ENCODE measurements around the gene CDH18. TPM values are rescaled to one million over a fixed set of nuclear protein-coding genes. Genes with fewer than 3 reads are reported as not detected.
"Not testable (repeated sequence)": the region's sequence is repeated elsewhere in the genome, so short reads cannot be mapped to it uniquely, and the experiment has no call there.

CDH18 gene
- total and polyA plus RNA-seq, 4 donors, result not detected

- Histone ChIP-seq H3K9me3 (ENCODE audit: control insufficient read depth, low read length) (no peaks in the 10 kb centered on the region), H3K27ac (ENCODE audit: low read depth in 1 of 2, low read length in 2 of 2) (no peak overlapping the region), H3K36me3 (ENCODE audit: control insufficient read depth in 1 of 2, insufficient read depth in 2 of 2, low read length in 1 of 2) (no peaks in the 10 kb centered on the region), H3K27me3 (ENCODE audit: control insufficient read depth in 1 of 2, insufficient read depth in 2 of 2, low read length in 1 of 2) (no peaks in the 10 kb centered on the region), H3K4me3 (ENCODE audit: low read length in 2 of 2) (no peak overlapping the region), H3K4me1 (ENCODE audit: control insufficient read depth in 1 of 2, insufficient read depth in 2 of 2, low read length in 2 of 2) (no peaks in the 10 kb centered on the region)
- 72 to 83% methylated on average over 3 of the region's 3 CpGs for WGBS, 2 donors
- DNase-seq (no peak), ATAC-seq (ENCODE audit: low FRiP score) (no peak)
- intact Hi-C loops (cut with DNase I), result no loop called here
Observed at GRCh38 chr5:19859020-19859419, 129.0 kb downstream of the CDH18 start.

GRCh38 chr5:19855931-19856330 lies 132.1 kb downstream of the CDH18 start:
- H3K27me3 ChIP-seq (ENCODE audit: control insufficient read depth in 1 of 2, insufficient read depth in 2 of 2, low read length in 1 of 2), result no peaks in the 10 kb centered on the region
- WGBS, 2 donors, result 42 to 47% methylated on average over 3 of the region's 3 CpGs
- H3K27ac ChIP-seq (ENCODE audit: low read depth in 1 of 2, low read length in 2 of 2), result no peak overlapping the region
- ATAC-seq (ENCODE audit: low FRiP score), result no peak
- no peaks in the 10 kb centered on the region for H3K9me3 ChIP-seq (ENCODE audit: control insufficient read depth, low read length)
- H3K36me3 ChIP-seq (ENCODE audit: control insufficient read depth in 1 of 2, insufficient read depth in 2 of 2, low read length in 1 of 2), result no peaks in the 10 kb centered on the region
- intact Hi-C loops (cut with DNase I), result no loop called here
- no peak overlapping the region for H3K4me3 ChIP-seq (ENCODE audit: low read length in 2 of 2)
- H3K4me1 ChIP-seq (ENCODE audit: control insufficient read depth in 1 of 2, insufficient read depth in 2 of 2, low read length in 2 of 2), result no peaks in the 10 kb centered on the region
- no peak for DNase-seq

GRCh38 chr5:19855453-19855852 lies 132.5 kb downstream of the CDH18 start:
- H3K4me1 ChIP-seq (ENCODE audit: control insufficient read depth in 1 of 2, insufficient read depth in 2 of 2, low read length in 2 of 2), result no peaks in the 10 kb centered on the region
- H3K27me3 ChIP-seq (ENCODE audit: control insufficient read depth in 1 of 2, insufficient read depth in 2 of 2, low read length in 1 of 2), result no peaks in the 10 kb centered on the region
- H3K4me3 ChIP-seq (ENCODE audit: low read length in 2 of 2), result no peak overlapping the region
- intact Hi-C loops (cut with DNase I), result no loop called here
- DNase-seq, result no peak
- no peak overlapping the region for H3K27ac ChIP-seq (ENCODE audit: low read depth in 1 of 2, low read length in 2 of 2)
- no peaks in the 10 kb centered on the region for H3K36me3 ChIP-seq (ENCODE audit: control insufficient read depth in 1 of 2, insufficient read depth in 2 of 2, low read length in 1 of 2)
- no peak for ATAC-seq (ENCODE audit: low FRiP score)
- H3K9me3 ChIP-seq (ENCODE audit: control insufficient read depth, low read length), result no peaks in the 10 kb centered on the region

GRCh38 chr5:19855031-19855430 lies 133.0 kb downstream of the CDH18 start:
- Histone ChIP-seq H3K27me3 (ENCODE audit: control insufficient read depth in 1 of 2, insufficient read depth in 2 of 2, low read length in 1 of 2) (no peaks in the 10 kb centered on the region), H3K4me1 (ENCODE audit: control insufficient read depth in 1 of 2, insufficient read depth in 2 of 2, low read length in 2 of 2) (no peaks in the 10 kb centered on the region), H3K4me3 (ENCODE audit: low read length in 2 of 2) (no peak overlapping the region), H3K27ac (ENCODE audit: low read depth in 1 of 2, low read length in 2 of 2) (no peak overlapping the region), H3K9me3 (ENCODE audit: control insufficient read depth, low read length) (no peaks in the 10 kb centered on the region), H3K36me3 (ENCODE audit: control insufficient read depth in 1 of 2, insufficient read depth in 2 of 2, low read length in 1 of 2) (no peaks in the 10 kb centered on the region)
- 87 to 90% methylated on average over 4 of the region's 4 CpGs for whole genome bisulfite sequencing, 2 donors
- intact Hi-C loops (cut with DNase I), result no loop called here
- ATAC-seq (ENCODE audit: low FRiP score), result no peak
- DNase-seq, result no peak

GRCh38 chr5:19853616-19854240 lies 134.3 kb downstream of the CDH18 start:
- Histone ChIP-seq H3K9me3 (ENCODE audit: control insufficient read depth, low read length) (no peaks in the 10 kb centered on the region), H3K27ac (ENCODE audit: low read depth in 1 of 2, low read length in 2 of 2) (no peak overlapping the region), H3K27me3 (ENCODE audit: control insufficient read depth in 1 of 2, insufficient read depth in 2 of 2, low read length in 1 of 2) (no peaks in the 10 kb centered on the region), H3K4me3 (ENCODE audit: low read length in 2 of 2) (no peak overlapping the region), H3K36me3 (ENCODE audit: control insufficient read depth in 1 of 2, insufficient read depth in 2 of 2, low read length in 1 of 2) (no peaks in the 10 kb centered on the region), H3K4me1 (ENCODE audit: control insufficient read depth in 1 of 2, insufficient read depth in 2 of 2, low read length in 2 of 2) (no peaks in the 10 kb centered on the region)
- intact Hi-C loops (cut with DNase I), result no loop called here
- no peak for ATAC-seq (ENCODE audit: low FRiP score)
- DNase-seq, result no peak
- 8 to 11% methylated on average over 4 of the region's 4 CpGs for WGBS, 2 donors

- no peak overlapping the region for H3K27ac ChIP-seq (ENCODE audit: low read depth in 1 of 2, low read length in 2 of 2)
- H3K27me3 ChIP-seq (ENCODE audit: control insufficient read depth in 1 of 2, insufficient read depth in 2 of 2, low read length in 1 of 2), result no peaks in the 10 kb centered on the region
- 24 to 48% methylated on average over 6 of the region's 6 CpGs for WGBS, 2 donors
- DNase-seq, result no peak
- no peaks in the 10 kb centered on the region for H3K9me3 ChIP-seq (ENCODE audit: control insufficient read depth, low read length)
- no peaks in the 10 kb centered on the region for H3K4me1 ChIP-seq (ENCODE audit: control insufficient read depth in 1 of 2, insufficient read depth in 2 of 2, low read length in 2 of 2)
- H3K36me3 ChIP-seq (ENCODE audit: control insufficient read depth in 1 of 2, insufficient read depth in 2 of 2, low read length in 1 of 2), result no peaks in the 10 kb centered on the region
- intact Hi-C loops (cut with DNase I), result no loop called here
- H3K4me3 ChIP-seq (ENCODE audit: low read length in 2 of 2), result no peak overlapping the region
- ATAC-seq (ENCODE audit: low FRiP score), result no peak
Observed at GRCh38 chr5:19837536-19838174, 150.3 kb downstream of the CDH18 start.

- Histone ChIP-seq H3K36me3 (ENCODE audit: control insufficient read depth in 1 of 2, insufficient read depth in 2 of 2, low read length in 1 of 2) (no peaks in the 10 kb centered on the region), H3K27me3 (ENCODE audit: control insufficient read depth in 1 of 2, insufficient read depth in 2 of 2, low read length in 1 of 2) (no peaks in the 10 kb centered on the region), H3K9me3 (ENCODE audit: control insufficient read depth, low read length) (no peaks in the 10 kb centered on the region), H3K4me1 (ENCODE audit: control insufficient read depth in 1 of 2, insufficient read depth in 2 of 2, low read length in 2 of 2) (no peaks in the 10 kb centered on the region), H3K27ac (ENCODE audit: low read depth in 1 of 2, low read length in 2 of 2) (no peak overlapping the region), H3K4me3 (ENCODE audit: low read length in 2 of 2) (no peak overlapping the region)
- intact Hi-C loops (cut with DNase I), result no loop called here
- DNase-seq, result no peak
- ATAC-seq (ENCODE audit: low FRiP score), result no peak
- 66 to 70% methylated on average over 1 of the region's 1 CpG for WGBS, 2 donors
Observed at GRCh38 chr5:19835442-19835841, 152.6 kb downstream of the CDH18 start.

GRCh38 chr5:19812720-19813119 lies 175.3 kb downstream of the CDH18 start:
- H3K4me1 ChIP-seq (ENCODE audit: control insufficient read depth in 1 of 2, insufficient read depth in 2 of 2, low read length in 2 of 2); DNase-seq; H3K27ac ChIP-seq (ENCODE audit: low read depth in 1 of 2, low read length in 2 of 2); intact Hi-C loops (cut with DNase I); H3K9me3 ChIP-seq (ENCODE audit: control insufficient read depth, low read length); ATAC-seq (ENCODE audit: low FRiP score); H3K36me3 ChIP-seq (ENCODE audit: control insufficient read depth in 1 of 2, insufficient read depth in 2 of 2, low read length in 1 of 2); H3K4me3 ChIP-seq (ENCODE audit: low read length in 2 of 2); H3K27me3 ChIP-seq (ENCODE audit: control insufficient read depth in 1 of 2, insufficient read depth in 2 of 2, low read length in 1 of 2): not testable (repeated sequence)
- 82 to 86% methylated on average over 4 of the region's 4 CpGs for WGBS, 2 donors

GRCh38 chr5:19806756-19807155 lies 181.2 kb downstream of the CDH18 start:
- no peak for ATAC-seq (ENCODE audit: low FRiP score)
- Histone ChIP-seq H3K9me3 (ENCODE audit: control insufficient read depth, low read length) (no peaks in the 10 kb centered on the region), H3K4me3 (ENCODE audit: low read length in 2 of 2) (no peak overlapping the region), H3K36me3 (ENCODE audit: control insufficient read depth in 1 of 2, insufficient read depth in 2 of 2, low read length in 1 of 2) (no peaks in the 10 kb centered on the region), H3K27ac (ENCODE audit: low read depth in 1 of 2, low read length in 2 of 2) (no peak overlapping the region), H3K27me3 (ENCODE audit: control insufficient read depth in 1 of 2, insufficient read depth in 2 of 2, low read length in 1 of 2) (no peaks in the 10 kb centered on the region), H3K4me1 (ENCODE audit: control insufficient read depth in 1 of 2, insufficient read depth in 2 of 2, low read length in 2 of 2) (no peaks in the 10 kb centered on the region)
- no peak for DNase-seq
- WGBS, 2 donors, result 80 to 84% methylated on average over 1 of the region's 1 CpG
- intact Hi-C loops (cut with DNase I), result no loop called here
